ENCODE data around the gene TM4SF5.
A peak's percentile ranks its signal among the peaks of the same experiment; 100 is the strongest.

TM4SF5 gene, protein sequence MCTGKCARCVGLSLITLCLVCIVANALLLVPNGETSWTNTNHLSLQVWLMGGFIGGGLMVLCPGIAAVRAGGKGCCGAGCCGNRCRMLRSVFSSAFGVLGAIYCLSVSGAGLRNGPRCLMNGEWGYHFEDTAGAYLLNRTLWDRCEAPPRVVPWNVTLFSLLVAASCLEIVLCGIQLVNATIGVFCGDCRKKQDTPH
- long read RNA-seq, result 0 reads

DNA sequence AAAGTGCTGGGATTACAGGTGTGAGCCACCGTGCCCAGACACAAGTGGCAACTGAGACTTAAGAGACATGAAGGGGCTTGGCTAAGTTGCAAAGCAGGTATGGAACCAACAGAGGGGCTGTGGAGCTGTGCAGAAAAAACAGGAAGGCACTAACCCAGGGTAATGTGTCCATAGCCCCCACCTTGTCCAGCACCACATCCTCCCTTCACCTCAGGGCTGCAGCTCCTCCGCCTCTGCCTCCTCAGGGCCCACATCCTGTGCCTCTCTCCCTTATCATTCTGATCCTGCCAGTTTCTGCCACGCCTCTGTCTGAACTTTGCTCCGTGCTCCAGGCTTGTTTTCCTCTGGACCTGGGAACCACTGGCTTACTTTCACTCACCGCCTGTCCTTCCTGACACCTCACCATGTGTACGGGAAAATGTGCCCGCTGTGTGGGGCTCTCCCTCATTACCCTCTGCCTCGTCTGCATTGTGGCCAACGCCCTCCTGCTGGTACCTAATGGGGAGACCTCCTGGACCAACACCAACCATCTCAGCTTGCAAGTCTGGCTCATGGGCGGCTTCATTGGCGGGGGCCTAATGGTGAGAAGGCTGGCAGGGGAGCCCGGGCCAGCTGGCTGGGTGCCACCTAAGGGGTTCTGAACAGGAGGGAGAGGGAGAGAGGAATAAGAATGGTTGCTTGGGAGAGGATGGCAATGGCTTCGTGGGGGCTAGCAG lies at the start of gene TM4SF5:
TSS of gene TM4SF5 (plus strand) at position 368 of the 716 bp plus-strand sequence. CDS start at position 405, 37 bp downstream.
- TF ChIP-seq GABPA (IDR thresholded peaks at IDR 0.05; ENCODE audit: low read depth), result no peak
- no peak for TF ChIP-seq SPI1 (IDR thresholded peaks at IDR 0.05; ENCODE audit: borderline replicate concordance, low read depth)
- TF ChIP-seq, protein P1, sequence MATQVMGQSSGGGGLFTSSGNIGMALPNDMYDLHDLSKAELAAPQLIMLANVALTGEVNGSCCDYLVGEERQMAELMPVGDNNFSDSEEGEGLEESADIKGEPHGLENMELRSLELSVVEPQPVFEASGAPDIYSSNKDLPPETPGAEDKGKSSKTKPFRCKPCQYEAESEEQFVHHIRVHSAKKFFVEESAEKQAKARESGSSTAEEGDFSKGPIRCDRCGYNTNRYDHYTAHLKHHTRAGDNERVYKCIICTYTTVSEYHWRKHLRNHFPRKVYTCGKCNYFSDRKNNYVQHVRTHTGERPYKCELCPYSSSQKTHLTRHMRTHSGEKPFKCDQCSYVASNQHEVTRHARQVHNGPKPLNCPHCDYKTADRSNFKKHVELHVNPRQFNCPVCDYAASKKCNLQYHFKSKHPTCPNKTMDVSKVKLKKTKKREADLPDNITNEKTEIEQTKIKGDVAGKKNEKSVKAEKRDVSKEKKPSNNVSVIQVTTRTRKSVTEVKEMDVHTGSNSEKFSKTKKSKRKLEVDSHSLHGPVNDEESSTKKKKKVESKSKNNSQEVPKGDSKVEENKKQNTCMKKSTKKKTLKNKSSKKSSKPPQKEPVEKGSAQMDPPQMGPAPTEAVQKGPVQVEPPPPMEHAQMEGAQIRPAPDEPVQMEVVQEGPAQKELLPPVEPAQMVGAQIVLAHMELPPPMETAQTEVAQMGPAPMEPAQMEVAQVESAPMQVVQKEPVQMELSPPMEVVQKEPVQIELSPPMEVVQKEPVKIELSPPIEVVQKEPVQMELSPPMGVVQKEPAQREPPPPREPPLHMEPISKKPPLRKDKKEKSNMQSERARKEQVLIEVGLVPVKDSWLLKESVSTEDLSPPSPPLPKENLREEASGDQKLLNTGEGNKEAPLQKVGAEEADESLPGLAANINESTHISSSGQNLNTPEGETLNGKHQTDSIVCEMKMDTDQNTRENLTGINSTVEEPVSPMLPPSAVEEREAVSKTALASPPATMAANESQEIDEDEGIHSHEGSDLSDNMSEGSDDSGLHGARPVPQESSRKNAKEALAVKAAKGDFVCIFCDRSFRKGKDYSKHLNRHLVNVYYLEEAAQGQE (IDR thresholded peaks at IDR 0.05; ENCODE audit: insufficient replicate concordance, low read depth), result no peak
- TF ChIP-seq POLR2AphosphoS5 (IDR thresholded peaks at IDR 0.05; ENCODE audit: low read depth), result no peak
- DNase-seq (ENCODE audit: low read depth in 1 of 2, low spot score in 1 of 2), result no peak
- Histone ChIP-seq H3K27me3 (ENCODE audit: insufficient read depth, poor library complexity, severe bottlenecking) (no peaks in the 10 kb centered on the region), H3K4me3 (replicated peaks; ENCODE audit: insufficient read depth, low read length) (no peak within 1 kb of the TSS), H3K27ac (replicated peaks) (peak within 1 kb of the TSS; percentile 51)

DNA sequence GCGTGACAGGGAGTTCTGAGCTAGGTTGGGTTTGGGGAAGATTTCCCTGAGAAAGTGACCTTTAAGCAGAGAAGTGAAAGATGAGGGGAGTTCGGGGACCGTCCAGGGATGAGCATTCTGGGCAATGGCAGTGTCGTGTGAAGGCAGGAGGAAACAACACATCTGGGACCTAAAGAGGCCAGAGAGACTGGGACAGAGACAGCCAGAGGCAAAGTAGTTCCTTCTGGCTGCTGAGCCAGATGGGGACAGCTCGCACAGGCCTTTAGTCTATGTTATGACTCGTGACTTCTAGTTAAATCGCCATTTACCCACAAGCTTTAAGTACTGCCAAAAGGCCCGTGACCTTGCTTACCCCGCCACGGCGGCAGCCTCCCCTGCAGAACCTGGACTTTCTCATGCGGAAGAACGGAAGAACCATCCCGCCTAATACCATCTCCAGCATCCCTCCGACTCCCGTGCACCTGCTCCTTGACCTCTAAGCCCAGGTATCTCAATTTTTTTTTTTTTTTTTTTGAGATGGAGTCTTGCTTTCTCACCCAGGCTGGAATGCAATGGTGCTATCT lies 48.9 kb upstream of the TM4SF5 start:
- Histone ChIP-seq H3K27me3 (ENCODE audit: insufficient read depth, poor library complexity, severe bottlenecking) (no peaks in the 10 kb centered on the region), H3K27ac (replicated peaks) (no peak overlapping the region), H3K4me3 (replicated peaks; ENCODE audit: insufficient read depth, low read length) (no peak overlapping the region)
- TF ChIP-seq SPI1 (IDR thresholded peaks at IDR 0.05; ENCODE audit: borderline replicate concordance, low read depth) (no peak), POLR2AphosphoS5 (IDR thresholded peaks at IDR 0.05; ENCODE audit: low read depth) (no peak), GABPA (IDR thresholded peaks at IDR 0.05; ENCODE audit: low read depth) (no peak)
- TF ChIP-seq, protein P1 (IDR thresholded peaks at IDR 0.05; ENCODE audit: insufficient replicate concordance, low read depth), result no peak
- TF ChIP-seq, protein P2, sequence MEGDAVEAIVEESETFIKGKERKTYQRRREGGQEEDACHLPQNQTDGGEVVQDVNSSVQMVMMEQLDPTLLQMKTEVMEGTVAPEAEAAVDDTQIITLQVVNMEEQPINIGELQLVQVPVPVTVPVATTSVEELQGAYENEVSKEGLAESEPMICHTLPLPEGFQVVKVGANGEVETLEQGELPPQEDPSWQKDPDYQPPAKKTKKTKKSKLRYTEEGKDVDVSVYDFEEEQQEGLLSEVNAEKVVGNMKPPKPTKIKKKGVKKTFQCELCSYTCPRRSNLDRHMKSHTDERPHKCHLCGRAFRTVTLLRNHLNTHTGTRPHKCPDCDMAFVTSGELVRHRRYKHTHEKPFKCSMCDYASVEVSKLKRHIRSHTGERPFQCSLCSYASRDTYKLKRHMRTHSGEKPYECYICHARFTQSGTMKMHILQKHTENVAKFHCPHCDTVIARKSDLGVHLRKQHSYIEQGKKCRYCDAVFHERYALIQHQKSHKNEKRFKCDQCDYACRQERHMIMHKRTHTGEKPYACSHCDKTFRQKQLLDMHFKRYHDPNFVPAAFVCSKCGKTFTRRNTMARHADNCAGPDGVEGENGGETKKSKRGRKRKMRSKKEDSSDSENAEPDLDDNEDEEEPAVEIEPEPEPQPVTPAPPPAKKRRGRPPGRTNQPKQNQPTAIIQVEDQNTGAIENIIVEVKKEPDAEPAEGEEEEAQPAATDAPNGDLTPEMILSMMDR (IDR thresholded peaks at IDR 0.05; ENCODE audit: insufficient read depth, low read length), result no peak
- no peak for DNase-seq (ENCODE audit: low read depth in 1 of 2, low spot score in 1 of 2)

DNA sequence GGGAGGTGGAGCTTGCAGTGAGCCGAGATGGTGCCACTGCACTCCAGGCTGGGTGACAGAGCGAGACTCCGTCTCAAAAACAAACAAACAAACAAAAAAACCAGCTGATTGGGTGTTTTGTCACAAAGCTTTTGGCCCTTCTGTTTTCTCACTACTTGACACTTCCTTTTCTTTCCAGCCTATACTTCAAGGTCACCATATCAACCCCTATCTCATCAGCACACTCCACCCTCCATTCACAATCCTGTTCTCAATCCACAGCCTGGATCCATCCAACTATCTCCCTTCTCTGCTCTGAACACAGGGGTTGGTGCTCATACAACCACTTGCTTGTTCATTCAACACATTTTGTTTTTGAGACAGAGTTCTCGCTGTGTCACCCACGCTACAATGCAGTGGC lies 47.0 kb upstream of the TM4SF5 start:
- Histone ChIP-seq H3K4me3 (replicated peaks; ENCODE audit: insufficient read depth, low read length) (no peak overlapping the region), H3K27me3 (ENCODE audit: insufficient read depth, poor library complexity, severe bottlenecking) (no peaks in the 10 kb centered on the region), H3K27ac (replicated peaks) (no peak overlapping the region)
- TF ChIP-seq GABPA (IDR thresholded peaks at IDR 0.05; ENCODE audit: low read depth), result no peak
- TF ChIP-seq, protein P2 (IDR thresholded peaks at IDR 0.05; ENCODE audit: insufficient read depth, low read length), result no peak
- TF ChIP-seq SPI1 (IDR thresholded peaks at IDR 0.05; ENCODE audit: borderline replicate concordance, low read depth), result peak; percentile 6; the same call in 1 of the 2 replicates
- no peak for TF ChIP-seq POLR2AphosphoS5 (IDR thresholded peaks at IDR 0.05; ENCODE audit: low read depth)
- DNase-seq (ENCODE audit: low read depth in 1 of 2, low spot score in 1 of 2), result no peak

DNA sequence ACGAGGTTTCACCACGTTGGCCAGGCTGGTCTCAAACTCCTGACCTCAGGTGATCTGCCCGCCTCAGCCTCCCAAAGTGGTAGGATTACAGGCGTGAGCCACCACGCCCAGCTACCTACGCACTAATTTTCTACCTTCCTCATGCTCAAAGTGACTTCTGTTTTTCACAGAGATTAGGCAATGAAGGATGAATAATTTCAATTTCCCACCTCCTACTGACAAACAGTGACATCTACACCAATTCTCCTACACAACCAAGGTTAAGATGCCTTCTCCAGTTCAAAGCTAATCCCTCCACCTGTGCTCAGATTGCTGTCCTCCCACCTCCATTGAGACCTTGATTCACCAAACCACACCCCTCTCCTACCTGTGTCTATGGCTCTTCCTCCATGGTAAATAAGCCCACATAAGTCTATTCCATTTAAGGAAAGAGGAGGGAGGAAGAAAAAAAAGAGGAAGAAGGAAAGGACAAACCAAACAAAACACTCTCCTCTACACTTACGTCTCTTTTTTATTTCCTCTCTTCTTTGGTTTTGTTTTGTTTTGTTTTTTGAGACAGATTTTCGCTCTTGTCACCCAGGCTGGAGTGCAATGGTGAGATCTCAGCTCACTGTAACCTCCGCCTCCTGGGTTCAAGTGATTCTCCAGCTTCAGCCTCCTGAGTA lies 45.9 kb upstream of the TM4SF5 start:
- peak overlapping the region; percentile 77 for H3K27ac ChIP-seq (replicated peaks)
- TF ChIP-seq GABPA (IDR thresholded peaks at IDR 0.05; ENCODE audit: low read depth), result no peak
- TF ChIP-seq, protein P2 (IDR thresholded peaks at IDR 0.05; ENCODE audit: insufficient read depth, low read length), result no peak
- no peak for TF ChIP-seq POLR2AphosphoS5 (IDR thresholded peaks at IDR 0.05; ENCODE audit: low read depth)
- peak; percentile 34; the same call in 1 of the 2 replicates for TF ChIP-seq SPI1 (IDR thresholded peaks at IDR 0.05; ENCODE audit: borderline replicate concordance, low read depth)
- no peak overlapping the region for H3K4me3 ChIP-seq (replicated peaks; ENCODE audit: insufficient read depth, low read length)
- DNase-seq (ENCODE audit: low read depth in 1 of 2, low spot score in 1 of 2), result peak in 1 of 2 experiments; percentile 12
- H3K27me3 ChIP-seq (ENCODE audit: insufficient read depth, poor library complexity, severe bottlenecking), result no peaks in the 10 kb centered on the region

Measured in HL-60 (cell line).